ENCODE results near the gene RRAS2.

- TF ChIP-seq CTCF (IDR thresholded peaks at IDR 0.05) (no peak), POLR2AphosphoS5 (IDR thresholded peaks at IDR 0.05) (no peak), POLR2A (IDR thresholded peaks at IDR 0.05) (no peak)
Measured at GRCh38 chr11:14393889-14394288, 34.9 kb upstream of the RRAS2 start.

Measured in transverse colon (tissue), 4 donors.